HG03558 (cell line): ENCODE measurements around the gene C16orf95.

Experiments used
- ATAC-seq: cut with Tn5 transposase; IDR thresholded peaks from one replicate; pipeline ENCODE4 v1.9.1; 2021; ENCODE audit warnings: moderate number of reproducible peaks; ENCODE audit not compliant: unreplicated experiment; ENCODE audit errors: extremely low read depth

Gene C16orf95

GRCh38 chr16:87295661-87296531 lies 21.3 kb downstream of the C16orf95 start:
- ATAC-seq, result no peak

GRCh38 chr16:87295259-87295658 lies 21.9 kb downstream of the C16orf95 start:
- ATAC-seq, result no peak

GRCh38 chr16:87293990-87294389 lies 23.2 kb downstream of the C16orf95 start:
- ATAC-seq, result no peak

GRCh38 chr16:87291944-87292343 lies 25.2 kb downstream of the C16orf95 start:
- ATAC-seq, result no peak

- ATAC-seq, result no peak
These were observed 28.3 kb downstream of the C16orf95 start for GRCh38 chr16:87288753-87289362.

- no peak for ATAC-seq
These were observed 30.2 kb downstream of the C16orf95 start for GRCh38 chr16:87286839-87287626.

GRCh38 chr16:87284183-87284582 lies 33.0 kb downstream of the C16orf95 start:
- no peak for ATAC-seq

- no peak for ATAC-seq
These were observed 38.0 kb downstream of the C16orf95 start for GRCh38 chr16:87279094-87279658.

- ATAC-seq, result no peak
These were observed 38.8 kb downstream of the C16orf95 start for GRCh38 chr16:87278191-87279093.

- no peak for ATAC-seq
These were observed 40.3 kb downstream of the C16orf95 start for GRCh38 chr16:87276924-87277323.

GRCh38 chr16:87276091-87276701 lies 41.0 kb downstream of the C16orf95 start:
- no peak for ATAC-seq

- ATAC-seq, result no peak
These were observed 42.4 kb downstream of the C16orf95 start for GRCh38 chr16:87274794-87275193.

GRCh38 chr16:87273471-87274030 lies 43.6 kb downstream of the C16orf95 start:
- no peak for ATAC-seq

GRCh38 chr16:87271256-87271655 lies 45.9 kb downstream of the C16orf95 start:
- no peak for ATAC-seq

- no peak for ATAC-seq
These were observed 49.6 kb downstream of the C16orf95 start for GRCh38 chr16:87267566-87267965.

- ATAC-seq, result no peak
These were observed 50.3 kb downstream of the C16orf95 start for GRCh38 chr16:87266846-87267245.

- ATAC-seq, result no peak
These were observed 51.9 kb downstream of the C16orf95 start for GRCh38 chr16:87265261-87265660.

GRCh38 chr16:87264634-87265033 lies 52.6 kb downstream of the C16orf95 start:
- ATAC-seq, result no peak
